K562 (cell line): Measurements from ENCODE around the gene NT5DC4. TPM values are rescaled to one million over a fixed set of nuclear protein-coding genes. Genes with fewer than 3 reads are reported as not detected.

ENCODE experiments used
- DIDO1 ChIP-seq: fragments of 450-650 bp; IDR thresholded peaks from 2 replicates; pipeline ENCODE4 v1.6.1; 2016; ENCODE audit warnings: low read depth, missing biosample characterization, missing genetic modification characterization
- GABPB1 ChIP-seq: sonication (generic); formaldehyde crosslinking; IDR thresholded peaks from 2 replicates; pipeline ENCODE4 v1.8.0; 2022; ENCODE audit warnings: mild to moderate bottlenecking, missing genetic modification reagents
- GATA2 ChIP-seq: sonication (generic); formaldehyde crosslinking; IDR thresholded peaks from 2 replicates; pipeline ENCODE4 v1.4.0; 2020; ENCODE audit warnings: mild to moderate bottlenecking, missing genetic modification reagents
- GTF2B ChIP-seq: IDR thresholded peaks from 2 replicates; pipeline ENCODE4 v1.6.1; 2011; ENCODE audit not compliant: insufficient read length; ENCODE audit errors: extremely low read depth
- HMGN3 ChIP-seq: IDR thresholded peaks from 2 replicates; pipeline ENCODE4 v1.6.1; 2011; ENCODE audit warnings: borderline replicate concordance, low read depth, mild to moderate bottlenecking, mixed read lengths, low read length; ENCODE audit not compliant: insufficient read length; ENCODE audit errors: extremely low read depth
- POLR3A ChIP-seq: IDR thresholded peaks from 2 replicates; pipeline ENCODE4 v1.6.1; 2011; ENCODE audit warnings: borderline replicate concordance, mild to moderate bottlenecking, moderate library complexity; ENCODE audit not compliant: insufficient read length, insufficient read depth; ENCODE audit errors: extremely low read depth
- PYGO2 ChIP-seq: fragments of 450-650 bp; IDR thresholded peaks from 2 replicates; pipeline ENCODE4 v1.6.1; 2016; ENCODE audit warnings: mild to moderate bottlenecking, missing genetic modification characterization, moderate library complexity, missing compliant biosample characterization
- RFX5 ChIP-seq: IDR thresholded peaks from 2 replicates; pipeline ENCODE4 v1.6.1; 2011; ENCODE audit warnings: low read depth, mild to moderate bottlenecking, improper control_type of control experiment, low read length
- SP1 ChIP-seq: sonication (generic); formaldehyde crosslinking; IDR thresholded peaks from 2 replicates; pipeline ENCODE4 v1.8.1; 2022; ENCODE audit warnings: mild to moderate bottlenecking, missing genetic modification reagents
- STAG1 ChIP-seq: sonication (generic); formaldehyde crosslinking; IDR thresholded peaks from 2 replicates; pipeline ENCODE4 v1.5.0; 2020; ENCODE audit warnings: missing genetic modification reagents, borderline replicate concordance
- TRIM28 ChIP-seq: fragments of 450-650 bp; IDR thresholded peaks from 2 replicates; pipeline ENCODE4 v1.6.1; 2017
- ZNF324 ChIP-seq: fragments of 250-450 bp; sonication (Bioruptor Pico); IDR thresholded peaks from 2 replicates; pipeline ENCODE4 v1.4.0; 2020; ENCODE audit warnings: mild to moderate bottlenecking
- ZNF395 ChIP-seq: fragments of 200-800 bp; sonication (Bioruptor generic); IDR thresholded peaks from 2 replicates; pipeline ENCODE4 v1.6.1; 2017; ENCODE audit warnings: missing genetic modification characterization, missing compliant biosample characterization
- polyA plus RNA-seq, 8 experiments: library from polyadenylated mRNA; depleted of rRNA in 4 of 8; stranded (reverse) in 5 of 8; unstranded in 3 of 8; fragments of >200 nt; fragmentation: Nextera tagmentation in 2 of 8; fragmentation: Illumina TruSeq in 1 of 8; extraction: Ambion mirVana in 2 of 8; extraction: Trizol in 1 of 8; gene quantifications; 2 replicates each; pipeline versions ENCODE4 v1.2.1 to v1.2.3, GENCODE V29; 2011 to 2014; ENCODE audit warnings: inconsistent platforms in 1 of 8, missing spikeins in 1 of 8
- total RNA-seq, 7 experiments: library from RNA; depleted of rRNA in 6 of 7; stranded (reverse); fragments of >200 nt in 6 of 7; fragmentation: Illumina TruSeq in 2 of 7; extraction: Trizol in 2 of 7; gene quantifications; 2 replicates each; pipeline versions ENCODE4 v1.2.1 to v1.2.3, GENCODE V29; 2011 to 2021; ENCODE audit warnings: low replicate concordance in 1 of 7
- TF ChIP-seq, protein P1 (sequence below), 3 experiments: fragments of 200-800 bp in 1 of 3; fragments of 250-450 bp in 1 of 3; fragments of 450-650 bp in 1 of 3; sonication (Bioruptor Pico) in 1 of 3; sonication (Bioruptor generic) in 1 of 3; formaldehyde crosslinking in 1 of 3; IDR thresholded peaks; 2 replicates each; pipeline versions ENCODE4 v1.6.1 to v1.8.0; 2016 to 2022; ENCODE audit warnings: mild to moderate bottlenecking in 2 of 3, missing genetic modification characterization in 2 of 3, missing compliant biosample characterization in 1 of 3, moderate library complexity in 1 of 3
- TF ChIP-seq, protein P2 (sequence below): conservative IDR thresholded peaks from 2 replicates; pipeline ENCODE4 v1.6.1; 2011; ENCODE audit warnings: low read depth, mild to moderate bottlenecking, low read length; ENCODE audit not compliant: control insufficient read depth
- TF ChIP-seq, protein P3 (sequence below): fragments of 450-650 bp; IDR thresholded peaks from 2 replicates; pipeline ENCODE4 v1.6.1; 2016

The NT5DC4 gene
- total and polyA plus RNA-seq, 9 of the 15 experiments (the other 6 are each of a cell fraction or from before 2014, with no cell fraction given) = 0.44 to 6.9 (median 2.5) TPM

- TF ChIP-seq, protein P1, sequence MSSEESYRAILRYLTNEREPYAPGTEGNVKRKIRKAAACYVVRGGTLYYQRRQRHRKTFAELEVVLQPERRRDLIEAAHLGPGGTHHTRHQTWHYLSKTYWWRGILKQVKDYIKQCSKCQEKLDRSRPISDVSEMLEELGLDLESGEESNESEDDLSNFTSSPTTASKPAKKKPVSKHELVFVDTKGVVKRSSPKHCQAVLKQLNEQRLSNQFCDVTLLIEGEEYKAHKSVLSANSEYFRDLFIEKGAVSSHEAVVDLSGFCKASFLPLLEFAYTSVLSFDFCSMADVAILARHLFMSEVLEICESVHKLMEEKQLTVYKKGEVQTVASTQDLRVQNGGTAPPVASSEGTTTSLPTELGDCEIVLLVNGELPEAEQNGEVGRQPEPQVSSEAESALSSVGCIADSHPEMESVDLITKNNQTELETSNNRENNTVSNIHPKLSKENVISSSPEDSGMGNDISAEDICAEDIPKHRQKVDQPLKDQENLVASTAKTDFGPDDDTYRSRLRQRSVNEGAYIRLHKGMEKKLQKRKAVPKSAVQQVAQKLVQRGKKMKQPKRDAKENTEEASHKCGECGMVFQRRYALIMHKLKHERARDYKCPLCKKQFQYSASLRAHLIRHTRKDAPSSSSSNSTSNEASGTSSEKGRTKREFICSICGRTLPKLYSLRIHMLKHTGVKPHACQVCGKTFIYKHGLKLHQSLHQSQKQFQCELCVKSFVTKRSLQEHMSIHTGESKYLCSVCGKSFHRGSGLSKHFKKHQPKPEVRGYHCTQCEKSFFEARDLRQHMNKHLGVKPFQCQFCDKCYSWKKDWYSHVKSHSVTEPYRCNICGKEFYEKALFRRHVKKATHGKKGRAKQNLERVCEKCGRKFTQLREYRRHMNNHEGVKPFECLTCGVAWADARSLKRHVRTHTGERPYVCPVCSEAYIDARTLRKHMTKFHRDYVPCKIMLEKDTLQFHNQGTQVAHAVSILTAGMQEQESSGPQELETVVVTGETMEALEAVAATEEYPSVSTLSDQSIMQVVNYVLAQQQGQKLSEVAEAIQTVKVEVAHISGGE (CRISPR knock-in tag; IDR thresholded peaks at IDR 0.05) = no peak
- no peak for TF ChIP-seq ZNF324 (CRISPR knock-in tag)
- no peak for TF ChIP-seq STAG1 (CRISPR knock-in tag)
- no peak for TF ChIP-seq GATA2
- no peak for TF ChIP-seq PYGO2 (tag)
- no peak for TF ChIP-seq GTF2B
- TF ChIP-seq, protein P2, sequence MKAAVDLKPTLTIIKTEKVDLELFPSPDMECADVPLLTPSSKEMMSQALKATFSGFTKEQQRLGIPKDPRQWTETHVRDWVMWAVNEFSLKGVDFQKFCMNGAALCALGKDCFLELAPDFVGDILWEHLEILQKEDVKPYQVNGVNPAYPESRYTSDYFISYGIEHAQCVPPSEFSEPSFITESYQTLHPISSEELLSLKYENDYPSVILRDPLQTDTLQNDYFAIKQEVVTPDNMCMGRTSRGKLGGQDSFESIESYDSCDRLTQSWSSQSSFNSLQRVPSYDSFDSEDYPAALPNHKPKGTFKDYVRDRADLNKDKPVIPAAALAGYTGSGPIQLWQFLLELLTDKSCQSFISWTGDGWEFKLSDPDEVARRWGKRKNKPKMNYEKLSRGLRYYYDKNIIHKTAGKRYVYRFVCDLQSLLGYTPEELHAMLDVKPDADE = no peak
- no peak for TF ChIP-seq SP1 (CRISPR knock-in tag)
- TF ChIP-seq, protein P3, sequence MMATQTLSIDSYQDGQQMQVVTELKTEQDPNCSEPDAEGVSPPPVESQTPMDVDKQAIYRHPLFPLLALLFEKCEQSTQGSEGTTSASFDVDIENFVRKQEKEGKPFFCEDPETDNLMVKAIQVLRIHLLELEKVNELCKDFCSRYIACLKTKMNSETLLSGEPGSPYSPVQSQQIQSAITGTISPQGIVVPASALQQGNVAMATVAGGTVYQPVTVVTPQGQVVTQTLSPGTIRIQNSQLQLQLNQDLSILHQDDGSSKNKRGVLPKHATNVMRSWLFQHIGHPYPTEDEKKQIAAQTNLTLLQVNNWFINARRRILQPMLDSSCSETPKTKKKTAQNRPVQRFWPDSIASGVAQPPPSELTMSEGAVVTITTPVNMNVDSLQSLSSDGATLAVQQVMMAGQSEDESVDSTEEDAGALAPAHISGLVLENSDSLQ = 0 out of 2 replicates have a peak, but pooled peaks have one; percentile 39
- no peak for TF ChIP-seq DIDO1 (tag)
- TF ChIP-seq POLR3A = no peak
- no peak for TF ChIP-seq RFX5
- TF ChIP-seq TRIM28 = 0 out of 2 replicates have a peak, but pooled peaks have one; percentile 19
- 0 out of 2 replicates have a peak, but pooled peaks have one; percentile 29 for TF ChIP-seq GABPB1
- no peak for TF ChIP-seq HMGN3
- 0 out of 2 replicates have a peak, but pooled peaks have one; percentile 36 for TF ChIP-seq ZNF395 (CRISPR knock-in tag)
Observed at GRCh38 chr2:112712903-112713584, 7.8 kb upstream of the NT5DC4 start (continued).
